Activated CD4-positive, alpha-beta T cell treated with anti-CD3 and anti-CD28 coated beads, Interleukin-2, amount 10 ng/mL, durations not matched to agents 7 days and 5 days (primary cell): ENCODE measurements around the gene UBE2G2. TPM values are rescaled to one million over a fixed set of nuclear protein-coding genes. Genes with fewer than 3 reads are reported as not detected.
A peak's percentile ranks its signal among the peaks of the same experiment; 100 is the strongest.

ENCODE experiments used
- CTCF ChIA-PET: fragments of 350-600 bp; sonication (Branson Sonifier 250); formaldehyde crosslinking; loops from one replicate; lab custom pipeline; 2021; ENCODE audit warnings: antibody characterized with exemption; lab: Charles Lee
- POLR2A ChIA-PET: fragments of 350-600 bp; sonication (Branson Sonifier 250); formaldehyde crosslinking; loops from one replicate; lab custom pipeline; 2021; ENCODE audit warnings: antibody characterized with exemption; lab: Charles Lee
- DNase-seq: peaks from one replicate; pipeline ENCODE4 v3.0.0-alpha.2; 2020
- H3K27ac Mint-ChIP-seq: one replicate; pipeline ENCODE4 v1.8.0; 2021; ENCODE audit warnings: mild to moderate bottlenecking, moderate library complexity, mixed read lengths
- H3K27me3 Mint-ChIP-seq: one replicate; pipeline ENCODE4 v1.8.0; 2021; ENCODE audit warnings: mixed read lengths
- H3K36me3 Mint-ChIP-seq: one replicate; pipeline ENCODE4 v1.8.0; 2021; ENCODE audit warnings: low read depth, mixed read lengths
- H3K4me1 Mint-ChIP-seq: one replicate; pipeline ENCODE4 v1.8.0; 2021; ENCODE audit warnings: mixed read lengths
- H3K4me3 Mint-ChIP-seq: one replicate; pipeline ENCODE4 v1.8.0; 2021; ENCODE audit warnings: mild to moderate bottlenecking, moderate library complexity, mixed read lengths
- H3K9me3 Mint-ChIP-seq: one replicate; pipeline ENCODE4 v1.8.0; 2021; ENCODE audit warnings: mixed read lengths
- total RNA-seq, 2 experiments: library from RNA; stranded (reverse); gene quantifications; one replicate each; pipeline ENCODE4 v1.2.3, GENCODE V29; 2021

UBE2G2 gene
- total RNA-seq, 2 experiments from 2014 or later, result 95.8 to 103 TPM

GRCh38 chr21:44761747-44762208 lies 39.8 kb downstream of the UBE2G2 start:
- H3K27me3 Mint-ChIP-seq, result no peaks in the 10 kb centered on the region
- CTCF ChIA-PET, result interaction anchor here (0.8 to 2.7 kb wide), 4 partner anchors 9 to 251 kb away, joined by 3 to 10 read pairs (median 4); no protein-coding TSS in a partner anchor

GRCh38 chr21:44761011-44761729 lies 40.5 kb downstream of the UBE2G2 start:
- no peak overlapping the region for H3K4me3 Mint-ChIP-seq
- peak; percentile 22 for DNase-seq
- POLR2A ChIA-PET, result no interaction called here
- peaks cover 16% of the 10 kb centered on the region for H3K4me1 Mint-ChIP-seq
- H3K36me3 Mint-ChIP-seq, result peaks cover 2% of the 10 kb centered on the region
- H3K27ac Mint-ChIP-seq, result no peak overlapping the region
- H3K27me3 Mint-ChIP-seq, result no peaks in the 10 kb centered on the region
- CTCF ChIA-PET, result interaction anchor here (0.8 to 2.7 kb wide), 3 partner anchors 10 to 251 kb away, joined by 3 to 10 read pairs (median 4); no protein-coding TSS in a partner anchor
- H3K9me3 Mint-ChIP-seq, result no peaks in the 10 kb centered on the region

More at GRCh38 chr21:44761747-44762208, 39.8 kb downstream of the UBE2G2 start:
- H3K9me3 Mint-ChIP-seq, result no peaks in the 10 kb centered on the region
- H3K4me3 Mint-ChIP-seq, result no peak overlapping the region
- DNase-seq, result no peak
- H3K36me3 Mint-ChIP-seq, result peaks cover 2% of the 10 kb centered on the region
- H3K4me1 Mint-ChIP-seq, result peaks cover 22% of the 10 kb centered on the region
- POLR2A ChIA-PET, result no interaction called here
- no peak overlapping the region for H3K27ac Mint-ChIP-seq

- POLR2A ChIA-PET, result no interaction called here
- peaks cover 9% of the 10 kb centered on the region for H3K4me1 Mint-ChIP-seq
- CTCF ChIA-PET, result interaction anchor here (2.7 kb wide), 1 partner anchor 250 kb away, joined by 10 read pairs; no protein-coding TSS in a partner anchor
- no peaks in the 10 kb centered on the region for H3K36me3 Mint-ChIP-seq
- no peaks in the 10 kb centered on the region for H3K27me3 Mint-ChIP-seq
- no peak overlapping the region for H3K27ac Mint-ChIP-seq
- DNase-seq, result no peak
- no peaks in the 10 kb centered on the region for H3K9me3 Mint-ChIP-seq
- no peak overlapping the region for H3K4me3 Mint-ChIP-seq
Observed at GRCh38 chr21:44760376-44760775, 41.2 kb downstream of the UBE2G2 start.

GRCh38 chr21:44759628-44760285 lies 41.9 kb downstream of the UBE2G2 start:
- no peak for DNase-seq
- ChIA-PET CTCF (interaction anchor here (0.8 kb wide), 1 partner anchor 17 kb away, joined by 3 read pairs; no protein-coding TSS in a partner anchor), POLR2A (no interaction called here)
- no peak overlapping the region for H3K27ac Mint-ChIP-seq
- peaks cover 4% of the 10 kb centered on the region for H3K4me1 Mint-ChIP-seq
- H3K27me3 Mint-ChIP-seq, result no peaks in the 10 kb centered on the region
- no peaks in the 10 kb centered on the region for H3K36me3 Mint-ChIP-seq
- no peaks in the 10 kb centered on the region for H3K9me3 Mint-ChIP-seq
- H3K4me3 Mint-ChIP-seq, result no peak overlapping the region

- Mint-ChIP-seq H3K27me3 (no peaks in the 10 kb centered on the region), H3K36me3 (no peaks in the 10 kb centered on the region), H3K9me3 (no peaks in the 10 kb centered on the region), H3K27ac (no peak overlapping the region), H3K4me3 (no peak overlapping the region), H3K4me1 (peaks cover 4% of the 10 kb centered on the region)
- no peak for DNase-seq
- ChIA-PET CTCF (interaction anchor here (0.5 to 0.8 kb wide), 2 partner anchors 17 to 25 kb away, joined by 3 read pairs; no protein-coding TSS in a partner anchor), POLR2A (interaction anchor here (0.6 kb wide), 1 partner anchor 368 kb away, joined by 6 read pairs; no protein-coding TSS in a partner anchor)
Observed at GRCh38 chr21:44758781-44759627, 42.6 kb downstream of the UBE2G2 start.

- ChIA-PET CTCF (interaction anchor here (0.5 kb wide), 1 partner anchor 26 kb away, joined by 3 read pairs; no protein-coding TSS in a partner anchor), POLR2A (interaction anchor here (0.6 kb wide), 1 partner anchor 367 kb away, joined by 6 read pairs; no protein-coding TSS in a partner anchor)
- H3K9me3 Mint-ChIP-seq, result no peaks in the 10 kb centered on the region
- H3K27me3 Mint-ChIP-seq, result no peaks in the 10 kb centered on the region
- H3K36me3 Mint-ChIP-seq, result no peaks in the 10 kb centered on the region
- DNase-seq, result no peak
- no peak overlapping the region for H3K27ac Mint-ChIP-seq
- no peak overlapping the region for H3K4me3 Mint-ChIP-seq
- H3K4me1 Mint-ChIP-seq, result peaks cover 4% of the 10 kb centered on the region
Observed at GRCh38 chr21:44758141-44758561, 43.5 kb downstream of the UBE2G2 start.

- H3K27me3 Mint-ChIP-seq, result no peaks in the 10 kb centered on the region
- CTCF ChIA-PET, result no interaction called here
- H3K36me3 Mint-ChIP-seq, result no peaks in the 10 kb centered on the region
- no peak overlapping the region for H3K27ac Mint-ChIP-seq
- no peaks in the 10 kb centered on the region for H3K9me3 Mint-ChIP-seq
- DNase-seq, result no peak
- H3K4me1 Mint-ChIP-seq, result peaks cover 4% of the 10 kb centered on the region
- no peak overlapping the region for H3K4me3 Mint-ChIP-seq
- POLR2A ChIA-PET, result no interaction called here
Observed at GRCh38 chr21:44757731-44758130, 43.9 kb downstream of the UBE2G2 start.

GRCh38 chr21:44756423-44757185 lies 45.0 kb downstream of the UBE2G2 start:
- Mint-ChIP-seq H3K9me3 (no peaks in the 10 kb centered on the region), H3K27ac (no peak overlapping the region), H3K4me3 (no peak overlapping the region), H3K4me1 (peaks cover 4% of the 10 kb centered on the region), H3K36me3 (no peaks in the 10 kb centered on the region), H3K27me3 (no peaks in the 10 kb centered on the region)
- ChIA-PET POLR2A (no interaction called here), CTCF (no interaction called here)
- DNase-seq, result no peak

- CTCF ChIA-PET, result no interaction called here
- POLR2A ChIA-PET, result no interaction called here
- Mint-ChIP-seq H3K27me3 (no peaks in the 10 kb centered on the region), H3K36me3 (no peaks in the 10 kb centered on the region), H3K4me3 (no peak overlapping the region), H3K4me1 (no peaks in the 10 kb centered on the region), H3K9me3 (no peaks in the 10 kb centered on the region), H3K27ac (no peak overlapping the region)
- no peak for DNase-seq
Observed at GRCh38 chr21:44755227-44755626, 46.4 kb downstream of the UBE2G2 start.

- Mint-ChIP-seq H3K4me1 (no peaks in the 10 kb centered on the region), H3K4me3 (no peak overlapping the region), H3K27ac (no peak overlapping the region), H3K27me3 (peaks cover 3% of the 10 kb centered on the region), H3K36me3 (no peaks in the 10 kb centered on the region), H3K9me3 (no peaks in the 10 kb centered on the region)
- CTCF ChIA-PET, result no interaction called here
- DNase-seq, result no peak
- POLR2A ChIA-PET, result no interaction called here
Observed at GRCh38 chr21:44753357-44753756, 48.3 kb downstream of the UBE2G2 start.

GRCh38 chr21:44752671-44753235 lies 48.9 kb downstream of the UBE2G2 start:
- Mint-ChIP-seq H3K27me3 (peaks cover 3% of the 10 kb centered on the region), H3K27ac (peak overlapping the region; percentile 19), H3K36me3 (no peaks in the 10 kb centered on the region), H3K4me3 (no peak overlapping the region), H3K9me3 (no peaks in the 10 kb centered on the region), H3K4me1 (no peaks in the 10 kb centered on the region)
- ChIA-PET CTCF (no interaction called here), POLR2A (no interaction called here)
- DNase-seq, result no peak
